Keratinocyte (primary cell): ENCODE data around the gene SHISA8. TPM values are rescaled to one million over a fixed set of nuclear protein-coding genes. Genes with fewer than 3 reads are reported as not detected.

Source experiments
- DNase-seq: peaks from one replicate; pipeline ENCODE4 v3.0.0-alpha.2; 2011; ENCODE audit warnings: low read depth, missing footprints, low spot score
- FAIRE-seq: peaks from 2 replicates; lab custom pipeline; 2011; peaks lifted over from hg19 to GRCh38; lab: Jason Lieb, UNC
- H2AFZ ChIP-seq: 2 replicates; pipeline ENCODE4 v1.6.0; 2012; ENCODE audit warnings: low read length, control low read depth, inconsistent platforms; ENCODE audit not compliant: control insufficient read depth
- H3K27ac ChIP-seq: 2 replicates; pipeline ENCODE4 v1.5.1; 2011; ENCODE audit warnings: low read length; ENCODE audit not compliant: control insufficient read depth, insufficient read depth
- H3K27me3 ChIP-seq: 3 replicates; pipeline ENCODE4 v1.6.0; 2011; ENCODE audit warnings: low read length; ENCODE audit not compliant: control insufficient read depth, insufficient read depth; ENCODE audit errors: extremely low read depth
- H3K36me3 ChIP-seq, 2 experiments: 2 replicates in 1 of 2; 3 replicates in 1 of 2; pipeline ENCODE4 v1.5.1; 2011; ENCODE audit warnings: low read length in 2 of 2, mild to moderate bottlenecking in 1 of 2; ENCODE audit not compliant: control insufficient read depth in 2 of 2, insufficient read depth in 2 of 2; ENCODE audit errors: extremely low read depth in 1 of 2
- H3K4me1 ChIP-seq: 3 replicates; pipeline ENCODE4 v1.5.1; 2011; ENCODE audit warnings: low read length; ENCODE audit not compliant: control insufficient read depth, insufficient read depth; ENCODE audit errors: extremely low read depth
- H3K4me2 ChIP-seq: 3 replicates; pipeline ENCODE4 v1.6.0; 2011; ENCODE audit warnings: low read depth, low read length; ENCODE audit not compliant: control insufficient read depth, insufficient read depth; ENCODE audit errors: extremely low read depth
- H3K4me3 ChIP-seq, 3 experiments: fragments of 200-600 bp in 1 of 3; sonication (generic) in 1 of 3; 2 replicates in 2 of 3; 3 replicates in 1 of 3; pipeline ENCODE4 v1.5.1; 2011 to 2016; ENCODE audit warnings: low read length in 3 of 3, mild to moderate bottlenecking in 3 of 3, control low read depth in 2 of 3, inconsistent platforms in 1 of 3, low read depth in 1 of 3, mixed read lengths in 1 of 3, mixed run types in 1 of 3, moderate library complexity in 1 of 3; ENCODE audit not compliant: control insufficient read depth in 2 of 3, insufficient read depth in 2 of 3; ENCODE audit errors: extremely low read depth in 1 of 3
- H3K79me2 ChIP-seq: 2 replicates; pipeline ENCODE4 v1.6.0; 2012; ENCODE audit warnings: low read length; ENCODE audit not compliant: control insufficient read depth, insufficient read depth
- H3K9ac ChIP-seq: 3 replicates; pipeline ENCODE4 v1.6.0; 2011; ENCODE audit warnings: low read length; ENCODE audit not compliant: control insufficient read depth, insufficient read depth; ENCODE audit errors: extremely low read depth
- H3K9me1 ChIP-seq: 3 replicates; pipeline ENCODE4 v1.6.0; 2011; ENCODE audit warnings: low read length; ENCODE audit not compliant: control insufficient read depth, insufficient read depth; ENCODE audit errors: extremely low read depth
- H3K9me3 ChIP-seq: 2 replicates; pipeline ENCODE4 v1.5.1; 2012; ENCODE audit warnings: low read depth, low read length; ENCODE audit not compliant: control insufficient read depth
- H4K20me1 ChIP-seq: 3 replicates; pipeline ENCODE4 v1.6.0; 2011; ENCODE audit warnings: low read length; ENCODE audit not compliant: control insufficient read depth, insufficient read depth; ENCODE audit errors: extremely low read depth
- CTCF ChIP-seq, 3 experiments: IDR thresholded peaks in 1 of 3; conservative IDR thresholded peaks in 1 of 3; optimal IDR thresholded peaks in 1 of 3; 2 replicates in 2 of 3; 3 replicates in 1 of 3; pipeline versions ENCODE3 to v1.5.1; 2011; ENCODE audit warnings: low read length in 3 of 3, mild to moderate bottlenecking in 3 of 3, moderate library complexity in 2 of 3, control low read depth in 1 of 3, inconsistent platforms in 1 of 3; ENCODE audit not compliant: insufficient read depth in 2 of 3; ENCODE audit errors: extremely low read depth in 1 of 3
- EZH2 ChIP-seq: IDR thresholded peaks from one replicate; pipeline ENCODE4 v1.6.1; 2012; ENCODE audit warnings: inconsistent platforms, mild to moderate bottlenecking, low read length, moderate library complexity
- dilution Hi-C: fragments of 300-500 bp; cut with MboI; formaldehyde crosslinking; loops from one replicate; pipeline ENCODE4 v1.7.0; 2020; ENCODE audit warnings: low sequenced_read_pairs; ENCODE audit not compliant: extremely low pct_ligation_motif_present
- polyA plus RNA-seq, 5 experiments: library from polyadenylated mRNA; depleted of rRNA in 3 of 5; stranded (reverse) in 3 of 5; stranded (forward) in 1 of 5; unstranded in 1 of 5; fragments of >200 nt; gene quantifications; 1 replicate in 1 of 5; 2 replicates in 3 of 5; 3 replicates in 1 of 5; pipeline versions ENCODE4 v1.2.1 to v1.2.3, GENCODE V29; 2011 to 2012; ENCODE audit warnings: missing spikeins in 2 of 5, low read depth in 1 of 5, low replicate concordance in 1 of 5

Gene SHISA8
- polyA plus RNA-seq, 1 donor (not counting 4 experiments of a cell fraction or from before 2014, with no cell fraction given) = not detected

GRCh38 chr22:41875531-41876270, 39.2 kb downstream of the SHISA8 start:
- dilution Hi-C loops = no loop called here
- Histone ChIP-seq H3K27me3 (no peaks in the 10 kb centered on the region), H3K9ac (no peak overlapping the region), H3K9me1 (no peaks in the 10 kb centered on the region), H3K4me2 (no peak overlapping the region), H3K79me2 (no peaks in the 10 kb centered on the region), H3K27ac (no peak overlapping the region), H3K4me1 (no peaks in the 10 kb centered on the region), H3K36me3 (peaks cover 39 to 59% of the 10 kb centered on the region in 2 experiments), H4K20me1 (no peaks in the 10 kb centered on the region), H2AFZ (no peak overlapping the region), H3K4me3 (no peak overlapping the region), H3K9me3 (no peaks in the 10 kb centered on the region)
- DNase-seq (no peak), FAIRE-seq (no peak)
- TF ChIP-seq EZH2 = no peak
- no peak for TF ChIP-seq CTCF (optimal IDR thresholded peaks at IDR 0.05 in 1 of 3, IDR thresholded peaks at IDR 0.05 in 1 of 3, conservative IDR thresholded peaks at IDR 0.05 in 1 of 3; ENCODE audit: extremely low read depth in 1 of 3, insufficient read depth in 2 of 3, low read length in 3 of 3)

GRCh38 chr22:41874090-41874489, 40.8 kb downstream of the SHISA8 start:
- H3K79me2 ChIP-seq = no peaks in the 10 kb centered on the region
- H2AFZ ChIP-seq = no peak overlapping the region
- no peak overlapping the region for H3K9ac ChIP-seq
- H3K27ac ChIP-seq = no peak overlapping the region
- H3K9me3 ChIP-seq = no peaks in the 10 kb centered on the region
- no peaks in the 10 kb centered on the region for H3K4me1 ChIP-seq
- no peaks in the 10 kb centered on the region for H3K27me3 ChIP-seq
- no peak for TF ChIP-seq CTCF (optimal IDR thresholded peaks at IDR 0.05 in 1 of 3, IDR thresholded peaks at IDR 0.05 in 1 of 3, conservative IDR thresholded peaks at IDR 0.05 in 1 of 3; ENCODE audit: extremely low read depth in 1 of 3, insufficient read depth in 2 of 3, low read length in 3 of 3)
- TF ChIP-seq EZH2 = no peak
- H4K20me1 ChIP-seq = no peaks in the 10 kb centered on the region
- dilution Hi-C loops = no loop called here
- H3K4me2 ChIP-seq = no peak overlapping the region
- H3K4me3 ChIP-seq = no peak overlapping the region
- FAIRE-seq (no peak), DNase-seq (no peak)
- peaks cover 36 to 52% of the 10 kb centered on the region in 2 experiments for H3K36me3 ChIP-seq
- H3K9me1 ChIP-seq = no peaks in the 10 kb centered on the region
